Activated CD4-positive, alpha-beta T cell treated with anti-CD3 and anti-CD28 coated beads for 36 hours (primary cell): ENCODE measurements around the gene NOL9. TPM values are rescaled to one million over a fixed set of nuclear protein-coding genes. Genes with fewer than 3 reads are reported as not detected.
"Not testable (repeated sequence)": the region's sequence is repeated elsewhere in the genome, so short reads cannot be mapped to it uniquely, and the experiment has no call there.

ENCODE experiments used
- ATAC-seq: fragments of 200-7000 bp; cut with Tn5 transposase; one replicate; pipeline ENCODE4 v1.10.0; 2021; ENCODE audit warnings: mild to moderate bottlenecking, moderate library complexity
- CTCF ChIA-PET: fragments of 350-600 bp; sonication (Branson Sonifier 250); formaldehyde crosslinking; loops from one replicate; lab custom pipeline; 2021; ENCODE audit warnings: antibody characterized with exemption; lab: Charles Lee
- POLR2A ChIA-PET: fragments of 350-600 bp; sonication (Branson Sonifier 250); formaldehyde crosslinking; loops from one replicate; lab custom pipeline; 2021; ENCODE audit warnings: antibody characterized with exemption, inconsistent platforms; lab: Charles Lee
- DNase-seq: peaks from one replicate; pipeline ENCODE4 v3.0.0-alpha.2; 2020
- H3K27ac Mint-ChIP-seq: one replicate; pipeline ENCODE4 v1.8.0; 2021; ENCODE audit warnings: mixed read lengths
- H3K27me3 Mint-ChIP-seq: one replicate; pipeline ENCODE4 v1.8.0; 2021; ENCODE audit warnings: mixed read lengths
- H3K36me3 Mint-ChIP-seq: one replicate; pipeline ENCODE4 v1.8.0; 2021; ENCODE audit warnings: low read depth, mixed read lengths
- H3K4me1 Mint-ChIP-seq: one replicate; pipeline ENCODE4 v1.8.0; 2021; ENCODE audit warnings: mixed read lengths
- H3K4me3 Mint-ChIP-seq: one replicate; pipeline ENCODE4 v1.8.0; 2021; ENCODE audit warnings: mild to moderate bottlenecking, moderate library complexity, mixed read lengths
- H3K9me3 Mint-ChIP-seq: one replicate; pipeline ENCODE4 v1.8.0; 2021; ENCODE audit warnings: low read depth, mixed read lengths
- intact Hi-C, 2 experiments: fragments of 100-400 bp; cut with DNase I in 1 of 2; cut with micrococcal nuclease in 1 of 2; formaldehyde crosslinking; loops; one replicate each; pipeline versions ENCODE4 v1.14.2 to v1.15.1; 2022 to 2024; cut with DNase I, micrococcal nuclease
- total RNA-seq, 2 experiments: library from RNA; stranded (reverse); gene quantifications; one replicate each; pipeline ENCODE4 v1.2.3, GENCODE V29; 2021

Gene NOL9
- total RNA-seq = 10 to 100 TPM; 37.4 to 44.7 TPM

DNA sequence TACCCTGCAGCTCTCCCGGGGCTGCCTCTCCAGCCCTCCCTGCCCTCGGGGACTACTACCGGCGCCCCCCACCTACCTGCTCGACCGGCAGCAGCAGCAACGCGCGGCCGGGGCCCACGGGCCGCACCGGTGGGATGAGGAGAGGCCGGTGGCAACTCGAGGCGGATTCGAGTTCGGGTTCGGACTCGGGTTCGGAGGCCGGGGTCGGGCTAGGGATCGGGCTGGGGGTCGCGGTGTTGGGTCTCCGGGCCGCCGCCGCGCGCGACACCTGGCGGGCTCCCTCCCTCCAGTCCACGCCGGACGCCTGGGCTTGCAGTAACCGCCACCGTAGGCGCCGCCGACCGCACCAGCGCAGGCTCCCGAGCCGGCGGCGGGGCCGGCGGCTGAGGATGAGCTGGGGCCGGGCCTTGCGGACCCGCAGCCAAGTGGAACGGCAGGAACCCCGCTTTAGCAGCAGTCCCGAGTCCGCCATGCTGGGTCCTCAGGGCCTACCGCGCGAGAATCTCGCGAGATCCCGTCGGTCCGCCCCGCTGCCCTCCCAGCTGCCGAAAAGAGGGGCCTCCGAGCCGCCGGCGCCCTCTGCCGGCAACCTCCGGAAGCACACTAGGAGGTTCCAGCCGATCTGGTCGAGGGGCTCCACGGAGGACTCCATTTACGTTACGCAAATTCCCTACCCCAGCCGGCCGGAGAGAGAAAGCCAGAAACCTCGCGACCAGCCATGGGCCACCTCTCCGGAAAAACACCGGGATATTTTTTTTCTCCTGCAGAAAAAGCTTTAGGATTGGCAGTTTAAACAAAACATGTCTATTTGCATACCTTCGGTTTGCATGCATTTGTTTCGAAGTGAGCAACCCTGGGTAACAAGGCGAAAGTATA, at the start of gene NOL9:
Gene NOL9, minus strand, starts transcription at position 483 of the 876 bp plus-strand sequence. Its CDS starts 11 bp downstream, at position 472.
- peak within 1 kb of the TSS; percentile 55 for H3K27ac Mint-ChIP-seq
- intact Hi-C loops = loop anchor here (1.0 to 10.0 kb wide), 15 partner anchors 25 to 355 kb away; partner anchors contain the start of genes ACOT7 (in 1 of the 2), CAMTA1 (in 1 of the 2), DNAJC11 (in 1 of the 2) and KLHL21 (in 1 of the 2)
- DNase-seq (peak; percentile 97), ATAC-seq (peak; percentile 98)
- H3K36me3 Mint-ChIP-seq = peaks cover 10% of the 10 kb centered on the region
- no peaks in the 10 kb centered on the region for H3K9me3 Mint-ChIP-seq
- POLR2A ChIA-PET = interaction anchor here (0.5 kb wide), 1 partner anchor 21 kb away, joined by 4 read pairs; no protein-coding TSS in a partner anchor
- CTCF ChIA-PET = interaction anchor here (0.6 to 3.5 kb wide), 17 partner anchors 11 to 1745 kb away, joined by 3 to 21 read pairs (median 3); partner anchors contain the start of genes THAP3 and ZBTB48
- peaks cover 19% of the 10 kb centered on the region for H3K4me1 Mint-ChIP-seq
- H3K27me3 Mint-ChIP-seq = no peaks in the 10 kb centered on the region
- H3K4me3 Mint-ChIP-seq = peak within 1 kb of the TSS; percentile 82

DNA sequence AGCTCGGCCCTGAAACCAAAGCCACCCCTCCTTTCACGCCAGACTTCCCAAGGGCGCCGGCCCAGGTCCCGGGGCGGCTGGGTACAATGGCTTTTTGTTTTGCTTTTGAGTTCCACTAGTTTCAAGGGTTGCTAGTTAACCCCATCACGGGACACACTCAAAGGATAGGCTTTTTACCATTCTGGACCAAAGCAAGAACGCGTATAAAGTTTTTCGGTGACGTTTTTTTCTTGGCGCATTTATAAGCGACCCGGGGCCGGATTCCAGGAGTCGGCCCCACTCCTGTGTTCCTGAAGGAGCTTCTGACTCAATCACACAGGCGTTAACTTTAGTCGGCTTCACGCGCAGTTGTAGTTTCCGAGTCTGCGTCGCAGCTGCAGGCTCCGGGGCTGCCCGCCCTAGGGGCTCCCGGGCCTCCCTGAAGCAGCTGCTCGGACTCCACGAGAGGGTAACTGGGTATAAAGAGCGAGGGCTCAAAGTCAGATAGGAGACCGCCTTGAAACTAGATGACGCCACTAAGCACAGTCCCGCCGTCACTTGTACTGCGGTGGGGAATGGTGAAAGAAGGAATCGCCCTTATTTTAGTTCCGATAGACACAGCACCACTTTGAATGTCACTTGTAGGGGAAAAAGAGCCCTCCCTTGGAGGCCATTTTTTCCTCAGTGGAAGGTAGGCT, 49.1 kb upstream of the NOL9 start:
- Mint-ChIP-seq H3K9me3 (no peaks in the 10 kb centered on the region), H3K4me3 (peak overlapping the region; percentile 70), H3K36me3 (peaks cover 14% of the 10 kb centered on the region), H3K27me3 (no peaks in the 10 kb centered on the region), H3K4me1 (peaks cover 27% of the 10 kb centered on the region), H3K27ac (peak overlapping the region; percentile 95)
- DNase-seq (peak; percentile 73), ATAC-seq (peak; percentile 21)
- intact Hi-C loops = loop anchor here (1.0 to 10.0 kb wide), 12 partner anchors 10 to 1361 kb away; partner anchors contain the start of genes ACOT7 (in 1 of the 2), CAMTA1 (in 1 of the 2), ICMT (in 1 of the 2) and NOL9 (in 1 of the 2)
- CTCF ChIA-PET = interaction anchor here (1.2 to 1.4 kb wide), 2 partner anchors 9 to 13 kb away, joined by 3 to 11 read pairs; no protein-coding TSS in a partner anchor
- POLR2A ChIA-PET = interaction anchor here (0.6 to 1.2 kb wide), 4 partner anchors 9 to 21 kb away, joined by 3 to 6 read pairs (median 4); partner anchors contain the start of gene THAP3

DNA sequence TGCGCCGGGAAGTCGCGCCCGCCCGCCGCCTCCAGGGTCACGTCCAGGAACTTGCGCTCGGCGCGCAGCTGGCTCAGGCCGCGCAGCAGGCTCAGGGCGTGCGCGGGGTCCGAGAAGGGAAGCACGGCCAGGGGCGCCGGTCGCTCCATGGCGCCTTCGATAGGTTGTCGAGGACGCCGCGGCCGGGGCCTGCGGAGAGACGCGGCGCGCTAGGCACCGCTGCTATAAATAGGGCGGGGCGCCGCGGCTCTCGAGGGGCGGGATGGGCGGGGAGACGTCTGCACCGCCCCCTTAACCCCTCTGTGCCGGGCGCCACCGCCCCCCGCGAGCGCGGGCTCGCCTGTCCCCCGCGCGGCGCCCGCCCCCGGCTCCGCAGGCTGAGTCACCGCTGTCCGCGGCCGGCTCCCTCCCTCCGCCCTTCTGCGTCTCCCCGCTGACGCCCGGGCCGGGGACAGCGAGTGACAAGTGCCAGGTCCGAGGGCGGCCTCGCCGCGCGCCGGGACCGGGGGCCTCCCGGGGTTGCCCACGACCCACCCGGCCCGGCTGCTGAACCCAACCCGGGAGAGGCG, 48.4 kb upstream of the NOL9 start, which contains the start of gene KLHL21:
Gene KLHL21, minus strand, starts transcription at position 201 of the 569 bp plus-strand sequence. Its CDS starts 52 bp downstream, at position 149.
- DNase-seq (peak; percentile 93), ATAC-seq (peak; percentile 45)
- H3K4me1 Mint-ChIP-seq = peaks cover 30% of the 10 kb centered on the region
- H3K4me3 Mint-ChIP-seq = peak within 1 kb of the TSS; percentile 97
- POLR2A ChIA-PET = interaction anchor here (0.7 to 1.6 kb wide), 4 partner anchors 9 to 209 kb away, joined by 3 to 6 read pairs (median 4); partner anchors contain the start of genes ACOT7 and PHF13
- CTCF ChIA-PET = interaction anchor here (1.4 kb wide), 2 partner anchors 10 to 43 kb away, joined by 6 to 11 read pairs; no protein-coding TSS in a partner anchor
- intact Hi-C loops = loop anchor here (1.0 to 10.0 kb wide), 14 partner anchors 11 to 1362 kb away; partner anchors contain the start of genes CAMTA1 (in 2 of the 2), ACOT7 (in 1 of the 2), DNAJC11 (in 1 of the 2) and ICMT (in 1 of the 2)
- no peaks in the 10 kb centered on the region for H3K9me3 Mint-ChIP-seq
- H3K27me3 Mint-ChIP-seq = no peaks in the 10 kb centered on the region
- H3K27ac Mint-ChIP-seq = peak within 1 kb of the TSS; percentile 95
- H3K36me3 Mint-ChIP-seq = peaks cover 17% of the 10 kb centered on the region

DNA sequence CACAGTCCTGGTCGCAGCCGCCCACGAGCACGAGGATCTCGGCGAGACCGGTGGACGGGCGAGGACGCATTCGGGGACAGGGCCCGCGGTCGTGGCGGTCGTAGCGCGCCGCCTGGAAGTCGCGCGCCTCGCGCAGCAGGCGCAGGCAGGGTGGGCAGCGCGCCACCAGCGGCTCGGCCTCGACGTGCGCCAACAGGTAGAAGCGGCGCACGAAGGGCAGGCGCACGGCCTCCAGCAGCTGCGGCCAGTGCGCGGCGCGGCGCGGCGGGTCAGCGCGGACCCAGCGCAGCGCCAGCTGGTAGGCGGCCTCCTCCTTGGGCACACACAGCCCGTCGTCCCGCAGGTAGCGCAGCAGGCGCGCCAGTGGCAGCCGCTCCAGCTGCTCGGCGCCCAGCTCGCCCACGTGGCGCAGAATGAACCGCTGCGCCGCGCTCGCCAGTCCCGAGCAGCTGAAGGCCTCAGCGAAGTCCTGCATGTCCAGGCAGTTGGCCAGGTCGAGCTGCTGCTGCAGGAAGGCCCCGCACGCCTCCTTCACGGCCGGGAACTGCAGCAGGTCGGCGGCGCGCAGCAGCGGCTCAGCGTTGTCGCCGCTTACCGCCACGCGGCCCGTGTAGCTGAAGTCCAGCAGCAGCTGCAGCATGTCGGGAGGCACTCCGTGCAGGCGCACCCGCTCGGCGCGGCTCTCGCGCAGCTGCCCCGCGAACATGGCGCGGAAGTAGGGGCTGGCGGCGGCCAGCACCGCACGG, 47.8 kb upstream of the NOL9 start:
- intact Hi-C loops = loop anchor here (1.0 to 10.0 kb wide), 16 partner anchors 11 to 1363 kb away; partner anchors contain the start of genes CAMTA1 (in 2 of the 2), NOL9 (in 2 of the 2), DNAJC11 (in 1 of the 2) and ICMT (in 1 of the 2)
- peak overlapping the region; percentile 94 for H3K27ac Mint-ChIP-seq
- peak; percentile 25 for ATAC-seq
- H3K27me3 Mint-ChIP-seq = no peaks in the 10 kb centered on the region
- peaks cover 35% of the 10 kb centered on the region for H3K4me1 Mint-ChIP-seq
- ChIA-PET CTCF (interaction anchor here (0.6 to 3.6 kb wide), 5 partner anchors 12 to 48 kb away, joined by 3 to 14 read pairs (median 3); partner anchors contain the start of genes NOL9, PHF13 and ZBTB48), POLR2A (interaction anchor here (0.6 to 1.6 kb wide), 5 partner anchors 10 to 208 kb away, joined by 3 to 6 read pairs (median 4); partner anchors contain the start of genes ACOT7 and PHF13)
- peak overlapping the region; percentile 97 for H3K4me3 Mint-ChIP-seq
- DNase-seq = peak; percentile 60
- H3K36me3 Mint-ChIP-seq = peaks cover 23% of the 10 kb centered on the region
- H3K9me3 Mint-ChIP-seq = no peaks in the 10 kb centered on the region

DNA sequence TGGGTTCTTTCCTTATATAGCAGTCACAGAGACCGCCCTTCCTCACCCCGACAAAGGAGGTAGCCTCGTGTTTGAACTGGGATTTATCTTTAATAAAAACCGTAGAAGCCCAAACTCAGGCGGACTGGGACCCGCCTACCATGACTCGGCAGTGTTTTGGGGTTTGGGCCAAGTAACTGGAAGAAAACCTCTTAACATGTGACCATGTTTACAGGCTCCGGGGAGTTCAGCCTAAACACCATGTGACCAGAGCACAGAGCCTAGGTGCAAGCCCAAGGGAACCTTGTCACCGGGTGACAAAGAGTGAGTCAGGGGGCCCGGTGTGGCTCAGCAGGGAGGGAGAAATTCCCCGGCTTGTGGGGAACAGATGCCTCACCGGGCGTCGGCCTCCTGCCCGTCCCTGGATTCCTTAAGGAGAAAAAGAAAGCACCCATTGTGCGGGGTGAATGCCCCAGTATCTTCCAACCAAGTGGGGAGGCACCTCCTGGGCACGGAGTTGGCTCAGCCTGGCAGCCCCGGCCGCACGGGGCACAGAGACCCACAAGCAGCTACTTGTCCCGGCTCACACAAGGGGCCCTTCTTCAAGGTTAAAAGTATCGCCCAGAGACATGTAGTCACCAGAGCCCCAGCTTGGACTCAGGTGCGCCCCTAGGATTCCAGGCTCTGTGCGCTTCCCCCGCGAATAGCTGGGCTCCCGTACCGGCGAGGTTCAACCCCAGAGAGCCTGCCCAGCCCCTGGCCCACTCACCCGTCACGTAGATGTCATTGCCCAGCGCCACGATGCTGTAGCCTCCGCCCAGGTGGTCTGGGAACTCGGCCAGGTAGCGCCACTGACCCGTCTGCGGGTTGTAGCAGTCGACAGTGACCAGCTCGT, 47.0 kb upstream of the NOL9 start:
- DNase-seq = peak; percentile 94
- peak overlapping the region; percentile 94 for H3K27ac Mint-ChIP-seq
- no peaks in the 10 kb centered on the region for H3K9me3 Mint-ChIP-seq
- peaks cover 40% of the 10 kb centered on the region for H3K4me1 Mint-ChIP-seq
- peak overlapping the region; percentile 97 for H3K4me3 Mint-ChIP-seq
- POLR2A ChIA-PET = interaction anchor here (0.6 to 1.6 kb wide), 7 partner anchors 10 to 26 kb away, joined by 3 to 6 read pairs (median 4); partner anchors contain the start of genes PHF13 and ZBTB48
- peaks cover 26% of the 10 kb centered on the region for H3K36me3 Mint-ChIP-seq
- intact Hi-C loops = loop anchor here (1.0 to 10.0 kb wide), 10 partner anchors 12 to 1364 kb away; partner anchors contain the start of genes NOL9 (in 2 of the 2), ICMT (in 1 of the 2), NPHP4 (in 1 of the 2) and PARK7 (in 1 of the 2)
- CTCF ChIA-PET = interaction anchor here (0.5 to 3.6 kb wide), 7 partner anchors 12 to 84 kb away, joined by 3 to 14 read pairs (median 3); partner anchors contain the start of genes NOL9, PHF13 and ZBTB48
- ATAC-seq = peak; percentile 80
- H3K27me3 Mint-ChIP-seq = no peaks in the 10 kb centered on the region

DNA sequence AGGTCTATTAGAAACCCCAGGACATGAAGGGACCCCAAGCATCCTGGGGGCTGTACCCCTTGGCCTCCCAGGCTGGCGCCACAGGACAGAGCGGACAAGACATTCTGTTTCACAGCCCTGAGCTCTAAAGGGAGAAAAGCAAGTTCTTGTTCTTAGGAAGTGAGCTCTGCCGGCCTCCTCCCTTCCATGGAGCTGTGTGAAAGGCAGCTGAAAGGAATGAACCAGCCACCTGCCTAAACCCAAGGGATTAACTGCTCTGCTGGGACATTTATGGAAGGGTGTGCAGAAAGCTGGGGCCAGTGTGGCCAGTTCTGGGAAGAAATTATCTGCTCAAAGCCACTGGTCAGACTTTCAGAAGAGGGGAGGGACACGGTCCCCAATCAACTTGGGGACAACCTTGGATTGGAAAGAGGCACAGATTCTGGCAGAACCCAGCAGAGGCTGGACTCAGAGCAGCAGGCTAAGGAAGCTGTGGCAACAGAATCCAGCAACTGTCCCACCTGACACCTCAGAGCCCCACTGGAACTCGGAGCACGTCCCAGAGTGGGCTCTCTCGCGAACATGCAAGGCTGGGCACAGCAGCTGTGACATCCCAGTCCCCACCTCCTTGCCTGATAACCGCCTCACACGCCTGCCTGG, 46.2 kb upstream of the NOL9 start:
- Mint-ChIP-seq H3K36me3 (peaks cover 33% of the 10 kb centered on the region), H3K4me3 (peak overlapping the region; percentile 97), H3K27me3 (no peaks in the 10 kb centered on the region), H3K27ac (peak overlapping the region; percentile 94), H3K9me3 (no peaks in the 10 kb centered on the region), H3K4me1 (peaks cover 45% of the 10 kb centered on the region)
- ChIA-PET CTCF (interaction anchor here (0.6 to 3.6 kb wide), 7 partner anchors 16 to 160 kb away, joined by 3 to 14 read pairs (median 7); partner anchors contain the start of gene THAP3), POLR2A (interaction anchor here (1.0 to 1.6 kb wide), 3 partner anchors 9 to 21 kb away, joined by 3 to 6 read pairs (median 4); partner anchors contain the start of gene ZBTB48)
- DNase-seq = no peak
- ATAC-seq = peak; percentile 0
- intact Hi-C loops = loop anchor here (1.0 to 10.0 kb wide), 10 partner anchors 13 to 1364 kb away; partner anchors contain the start of genes NOL9 (in 2 of the 2), ICMT (in 1 of the 2), NPHP4 (in 1 of the 2) and PARK7 (in 1 of the 2)

DNA sequence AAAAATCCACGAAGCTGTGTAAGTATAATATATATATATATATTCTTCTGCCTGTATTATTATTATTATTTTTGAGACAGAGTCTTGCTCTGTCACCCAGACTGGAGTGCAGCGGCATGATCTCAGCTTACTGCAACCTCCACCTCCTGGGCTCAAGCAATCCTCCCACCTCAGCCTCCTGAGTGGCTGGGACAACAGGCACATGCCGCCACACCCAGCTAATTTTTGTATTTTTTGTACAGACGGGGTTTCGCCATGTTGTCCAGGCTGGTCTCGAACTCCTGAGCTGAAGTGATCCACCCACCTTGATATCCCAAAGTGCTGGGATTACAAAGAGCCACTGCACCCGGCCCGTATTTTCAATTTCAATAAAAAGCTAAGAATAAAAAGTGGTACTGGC, 45.7 kb upstream of the NOL9 start:
- Mint-ChIP-seq H3K27ac (peak overlapping the region; percentile 94), H3K4me3 (peak overlapping the region; percentile 97), H3K4me1 (peaks cover 45% of the 10 kb centered on the region), H3K36me3 (peaks cover 37% of the 10 kb centered on the region)
- CTCF ChIA-PET = interaction anchor here (0.6 to 3.6 kb wide), 7 partner anchors 15 to 159 kb away, joined by 3 to 14 read pairs (median 7); partner anchors contain the start of gene THAP3
- ATAC-seq, H3K9me3 Mint-ChIP-seq, DNase-seq, H3K27me3 Mint-ChIP-seq: not testable (repeated sequence)
- POLR2A ChIA-PET = interaction anchor here (0.7 to 1.6 kb wide), 4 partner anchors 9 to 21 kb away, joined by 3 to 6 read pairs (median 4); partner anchors contain the start of gene ZBTB48
- intact Hi-C loops = loop anchor here (2.0 to 10.0 kb wide), 5 partner anchors 45 to 1365 kb away; partner anchors contain the start of genes ICMT (in 1 of the 2), NOL9 (in 1 of the 2), PARK7 (in 1 of the 2) and TAS1R1 (in 1 of the 2)
